GM12873 (cell line): ENCODE measurements around the gene VANGL2.

Experiments
- TF ChIP-seq, protein P1 (sequence below): IDR thresholded peaks from 2 replicates; pipeline ENCODE4 v1.5.1; 2012; ENCODE audit warnings: low read depth, mild to moderate bottlenecking, moderate library complexity, low read length, control low read depth; ENCODE audit not compliant: insufficient read depth; ENCODE audit errors: missing control alignments

Gene VANGL2

GRCh38 chr1:160427625-160428024 lies 27.3 kb downstream of the VANGL2 start:
- TF ChIP-seq, protein P1, sequence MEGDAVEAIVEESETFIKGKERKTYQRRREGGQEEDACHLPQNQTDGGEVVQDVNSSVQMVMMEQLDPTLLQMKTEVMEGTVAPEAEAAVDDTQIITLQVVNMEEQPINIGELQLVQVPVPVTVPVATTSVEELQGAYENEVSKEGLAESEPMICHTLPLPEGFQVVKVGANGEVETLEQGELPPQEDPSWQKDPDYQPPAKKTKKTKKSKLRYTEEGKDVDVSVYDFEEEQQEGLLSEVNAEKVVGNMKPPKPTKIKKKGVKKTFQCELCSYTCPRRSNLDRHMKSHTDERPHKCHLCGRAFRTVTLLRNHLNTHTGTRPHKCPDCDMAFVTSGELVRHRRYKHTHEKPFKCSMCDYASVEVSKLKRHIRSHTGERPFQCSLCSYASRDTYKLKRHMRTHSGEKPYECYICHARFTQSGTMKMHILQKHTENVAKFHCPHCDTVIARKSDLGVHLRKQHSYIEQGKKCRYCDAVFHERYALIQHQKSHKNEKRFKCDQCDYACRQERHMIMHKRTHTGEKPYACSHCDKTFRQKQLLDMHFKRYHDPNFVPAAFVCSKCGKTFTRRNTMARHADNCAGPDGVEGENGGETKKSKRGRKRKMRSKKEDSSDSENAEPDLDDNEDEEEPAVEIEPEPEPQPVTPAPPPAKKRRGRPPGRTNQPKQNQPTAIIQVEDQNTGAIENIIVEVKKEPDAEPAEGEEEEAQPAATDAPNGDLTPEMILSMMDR, result no peak

GRCh38 chr1:160428053-160428452 lies 27.7 kb downstream of the VANGL2 start:
- TF ChIP-seq, protein P1, result no peak

- TF ChIP-seq, protein P1, result peak; percentile 66
Measured at GRCh38 chr1:160428655-160429054, 28.3 kb downstream of the VANGL2 start.

DNA sequence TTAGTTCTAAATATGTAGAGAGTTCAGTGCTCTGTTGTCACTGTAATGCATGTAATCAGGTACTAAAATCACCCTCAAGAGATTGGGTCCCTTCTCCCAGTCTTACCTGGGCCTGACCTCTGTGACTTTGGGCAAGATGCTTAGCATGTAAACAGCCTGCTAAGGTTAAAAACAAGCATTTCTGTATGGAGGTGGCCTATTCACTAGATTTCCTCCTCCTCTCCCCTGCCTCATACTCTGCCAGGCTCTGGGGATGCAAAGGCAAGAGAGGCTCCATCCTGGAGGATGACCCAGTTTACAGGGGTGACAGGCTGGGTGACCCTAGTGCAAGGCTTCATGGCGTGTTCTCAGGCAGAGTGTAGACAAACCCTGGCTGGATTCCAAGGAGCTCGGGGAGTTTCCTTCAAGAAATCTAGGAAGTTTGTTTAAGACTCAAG lies 28.8 kb downstream of the VANGL2 start:
- TF ChIP-seq, protein P1, result no peak

DNA sequence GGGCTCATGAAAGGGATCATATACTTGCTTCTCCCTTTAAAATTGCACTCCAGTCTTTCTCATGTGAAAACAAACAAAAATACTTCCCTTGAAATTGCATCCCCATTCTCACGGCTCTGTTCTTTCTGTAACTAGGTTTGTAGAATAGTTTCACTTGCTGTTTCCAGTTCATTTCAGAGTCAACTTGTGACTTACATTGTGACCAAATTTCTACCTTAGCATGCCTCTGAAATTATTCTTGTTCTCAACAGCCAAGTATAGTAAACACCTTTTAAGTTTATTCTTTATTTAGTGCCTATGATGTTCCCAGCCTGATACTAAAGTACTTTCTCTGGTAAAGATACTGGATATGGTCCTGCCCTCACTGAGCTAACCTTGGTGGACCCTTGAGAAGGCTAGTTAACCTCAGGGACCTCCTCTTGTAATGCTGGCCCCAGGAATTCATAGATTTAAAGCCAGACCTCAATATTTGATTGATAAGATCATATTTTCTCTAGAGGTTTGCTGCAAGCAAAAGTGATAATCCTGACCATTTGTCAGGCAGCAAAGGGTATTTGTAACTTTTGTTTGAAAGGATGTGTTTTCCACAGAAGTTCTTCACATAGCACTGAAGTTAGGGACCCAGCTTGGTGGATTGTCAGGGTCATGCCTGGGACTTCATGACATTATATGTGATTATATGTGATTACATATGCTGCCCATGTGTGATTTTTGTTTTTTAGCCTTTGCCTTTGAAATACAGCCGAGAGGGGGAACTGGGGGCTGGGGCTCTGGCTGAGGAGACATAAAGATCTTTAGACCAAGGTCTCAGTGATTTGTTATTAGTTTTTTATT lies 29.6 kb downstream of the VANGL2 start:
- TF ChIP-seq, protein P1, result no peak

DNA sequence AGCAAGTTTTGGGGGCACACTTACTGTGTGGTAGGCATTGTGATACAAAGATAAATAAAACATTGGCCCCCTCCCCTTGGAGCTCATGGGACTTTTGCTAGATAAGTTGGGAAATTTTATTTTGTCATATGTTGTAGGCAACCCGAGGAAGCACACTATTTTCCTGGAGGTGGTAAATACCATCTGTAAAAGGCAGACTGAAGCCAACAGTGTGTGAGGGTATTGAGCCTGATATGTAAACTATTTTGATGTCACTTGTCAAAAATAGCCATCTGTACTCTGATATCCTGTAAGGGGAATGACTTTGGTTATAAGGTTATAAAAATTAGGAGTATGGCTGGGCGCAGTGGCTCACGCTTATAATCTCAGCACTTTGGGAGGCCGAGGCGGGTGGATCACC lies 30.6 kb downstream of the VANGL2 start:
- TF ChIP-seq, protein P1, result no peak

DNA sequence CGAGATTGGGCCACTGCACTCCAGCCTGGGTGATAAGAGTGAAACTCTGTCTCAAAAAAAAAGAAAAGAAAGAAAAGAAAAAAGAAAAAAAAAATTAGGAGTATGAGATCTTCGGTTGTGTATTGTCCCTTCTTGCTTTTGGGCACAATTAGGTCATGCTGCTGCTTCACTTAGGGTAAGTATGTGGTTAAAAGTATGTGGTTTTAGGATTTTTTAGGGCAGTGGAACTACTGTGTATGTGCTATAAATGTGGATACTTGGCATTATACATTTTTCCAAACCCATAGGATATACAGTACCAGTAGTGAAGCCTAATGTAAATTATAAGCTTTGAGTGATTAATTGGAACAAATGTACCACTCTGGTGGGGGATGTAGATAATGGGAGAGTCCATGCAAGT lies 31.2 kb downstream of the VANGL2 start:
- TF ChIP-seq, protein P1, result no peak
